Neutrophil (primary cell): Measurements from ENCODE around the gene USP48.

Experiments used
- H3K27ac ChIP-seq: fragments of 200-600 bp; sonication (generic); 2 replicates; pipeline ENCODE4 v1.5.1; 2016; ENCODE audit warnings: mild to moderate bottlenecking, moderate library complexity
- H3K27me3 ChIP-seq: fragments of 200-600 bp; sonication (generic); 2 replicates; pipeline ENCODE4 v1.6.0; 2016; ENCODE audit warnings: mild to moderate bottlenecking
- H3K36me3 ChIP-seq: fragments of 200-600 bp; sonication (generic); 2 replicates; pipeline ENCODE4 v1.5.1; 2017
- H3K4me1 ChIP-seq, 2 experiments: fragments of 200-600 bp in 1 of 2; sonication (generic) in 1 of 2; 1 replicate in 1 of 2; 2 replicates in 1 of 2; pipeline versions ENCODE4 v1.5.1 to v1.6.1; 2013 to 2016; ENCODE audit warnings: low read depth in 1 of 2, low read length in 1 of 2, mild to moderate bottlenecking in 1 of 2, moderate library complexity in 1 of 2; ENCODE audit not compliant: control insufficient read depth in 1 of 2, insufficient read depth in 1 of 2
- H3K4me3 ChIP-seq, 2 experiments: fragments of 200-600 bp in 1 of 2; sonication (generic) in 1 of 2; 1 replicate in 1 of 2; 2 replicates in 1 of 2; pipeline ENCODE4 v1.5.1; 2013 to 2016; ENCODE audit warnings: low read depth in 1 of 2, low read length in 1 of 2, mild to moderate bottlenecking in 1 of 2, moderate library complexity in 1 of 2
- H3K9me3 ChIP-seq: fragments of 200-600 bp; sonication (generic); 2 replicates; pipeline ENCODE4 v1.5.1; 2016
- CTCF ChIP-seq: fragments of 200-600 bp; sonication (generic); IDR thresholded peaks from 2 replicates; pipeline ENCODE4 v1.5.1; 2016; ENCODE audit warnings: antibody characterized with exemption

Gene USP48

DNA sequence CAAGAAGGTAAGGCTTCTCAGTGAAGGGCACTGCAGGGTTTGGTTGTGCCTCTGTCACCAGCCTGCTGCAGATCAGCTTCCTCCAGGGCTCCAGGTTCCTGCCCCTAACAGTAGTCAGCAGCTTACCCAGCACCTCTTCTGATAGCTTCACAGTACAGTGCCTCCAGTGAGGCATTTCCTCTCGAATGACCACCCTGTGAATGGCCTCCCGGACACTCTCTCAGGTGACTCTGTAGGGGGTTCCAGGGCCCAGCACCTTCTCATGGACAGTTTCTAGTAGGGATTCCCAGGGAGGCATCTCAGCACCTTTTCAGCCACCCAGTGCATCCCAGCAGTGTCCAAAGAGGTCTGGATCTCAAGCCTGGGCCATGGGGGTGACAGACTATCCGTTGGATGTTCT, 28.4 kb downstream of the USP48 start:
- Histone ChIP-seq H3K4me1 (no peaks in the 10 kb centered on the region), H3K9me3 (no peaks in the 10 kb centered on the region), H3K27ac (no peak overlapping the region), H3K4me3 (no peak overlapping the region), H3K27me3 (no peaks in the 10 kb centered on the region), H3K36me3 (peaks cover 57% of the 10 kb centered on the region)
- no peak for TF ChIP-seq CTCF

- peaks cover 77% of the 10 kb centered on the region for H3K36me3 ChIP-seq
- no peak for TF ChIP-seq CTCF
- H3K9me3 ChIP-seq = no peaks in the 10 kb centered on the region
- H3K4me1 ChIP-seq = no peaks in the 10 kb centered on the region
- H3K27ac ChIP-seq = no peak overlapping the region
- no peaks in the 10 kb centered on the region for H3K27me3 ChIP-seq
- no peak overlapping the region for H3K4me3 ChIP-seq
These were observed 30.8 kb downstream of the USP48 start for GRCh38 chr1:21752186-21752585.

DNA sequence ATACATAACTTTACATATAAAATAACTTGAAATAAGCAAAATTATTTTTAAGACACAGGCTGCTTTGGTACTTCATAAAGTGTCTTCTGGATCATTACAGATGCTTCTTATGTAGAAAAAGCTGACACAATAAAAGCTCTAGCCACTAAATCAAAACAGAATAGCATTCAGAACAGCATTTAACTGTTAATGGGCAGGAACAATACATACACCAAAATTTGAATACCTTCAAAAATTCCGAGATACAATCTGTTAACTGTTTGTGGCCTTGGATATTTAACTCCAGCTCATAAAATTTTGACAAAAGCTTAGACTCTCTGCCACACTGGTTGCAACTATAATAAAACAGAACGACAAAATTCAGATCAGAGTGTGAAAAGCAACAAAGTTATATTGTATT, 31.7 kb downstream of the USP48 start:
- no peaks in the 10 kb centered on the region for H3K9me3 ChIP-seq
- no peak overlapping the region for H3K4me3 ChIP-seq
- H3K27ac ChIP-seq = no peak overlapping the region
- H3K36me3 ChIP-seq = peaks cover 85% of the 10 kb centered on the region
- no peak for TF ChIP-seq CTCF
- no peaks in the 10 kb centered on the region for H3K4me1 ChIP-seq
- H3K27me3 ChIP-seq = no peaks in the 10 kb centered on the region

DNA sequence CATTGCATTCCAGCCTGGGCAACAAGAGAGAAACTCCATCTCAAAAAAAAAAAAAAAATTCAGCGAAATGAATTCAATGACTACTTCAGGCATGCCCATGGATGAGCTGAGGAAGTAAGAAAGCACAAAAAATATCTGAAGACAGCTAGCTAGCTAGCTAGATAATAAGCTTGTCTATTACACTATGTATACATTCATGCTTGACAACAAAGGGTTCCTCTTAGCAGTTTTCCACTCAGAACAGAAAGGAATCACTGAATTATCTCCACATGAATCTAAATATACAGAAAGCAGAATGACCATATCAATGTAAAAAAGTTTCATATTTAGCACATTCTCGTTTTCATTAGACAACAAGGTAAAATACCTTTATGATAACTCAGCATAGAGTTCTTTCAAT, 32.1 kb downstream of the USP48 start:
- Histone ChIP-seq H3K27ac (no peak overlapping the region), H3K9me3 (no peaks in the 10 kb centered on the region), H3K27me3 (no peaks in the 10 kb centered on the region), H3K4me3 (no peak overlapping the region), H3K36me3 (peaks cover 89% of the 10 kb centered on the region), H3K4me1 (no peaks in the 10 kb centered on the region)
- no peak for TF ChIP-seq CTCF

DNA sequence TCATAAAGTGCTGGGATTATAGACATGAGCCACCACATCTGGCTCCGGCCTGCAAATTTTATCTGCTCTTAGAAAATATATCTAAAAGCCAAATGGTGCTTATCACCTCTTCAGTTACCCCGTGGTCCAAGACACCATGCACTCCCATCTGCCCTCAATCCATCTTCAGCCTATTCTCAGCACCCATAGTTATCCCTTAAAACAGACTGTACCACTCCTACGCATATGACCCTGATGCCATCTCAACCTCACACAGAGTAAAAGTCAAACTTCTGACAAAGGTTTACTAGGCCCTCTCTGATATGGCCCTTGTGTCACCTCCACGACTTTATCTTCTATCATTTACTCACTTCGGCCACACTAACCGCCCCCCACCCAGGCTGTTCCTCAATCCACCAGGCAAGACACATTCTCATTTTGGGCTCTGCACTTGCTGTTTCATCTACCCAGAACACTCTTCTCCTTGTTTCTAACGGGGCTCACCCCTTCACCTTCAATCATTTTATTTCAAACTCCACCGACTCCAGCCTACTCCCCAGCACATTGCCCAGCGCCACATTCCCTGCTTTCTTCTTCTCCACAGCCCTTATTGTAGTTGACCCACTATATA, 33.0 kb downstream of the USP48 start:
- no peak overlapping the region for H3K27ac ChIP-seq
- no peak for TF ChIP-seq CTCF
- H3K4me1 ChIP-seq = no peaks in the 10 kb centered on the region
- no peaks in the 10 kb centered on the region for H3K9me3 ChIP-seq
- H3K4me3 ChIP-seq = no peak overlapping the region
- no peaks in the 10 kb centered on the region for H3K27me3 ChIP-seq
- peaks cover 89% of the 10 kb centered on the region for H3K36me3 ChIP-seq

- Histone ChIP-seq H3K27ac (no peak overlapping the region), H3K4me1 (no peaks in the 10 kb centered on the region), H3K4me3 (no peak overlapping the region), H3K9me3 (no peaks in the 10 kb centered on the region), H3K27me3 (no peaks in the 10 kb centered on the region), H3K36me3 (peaks cover 83% of the 10 kb centered on the region)
- TF ChIP-seq CTCF = no peak
These were observed 33.8 kb downstream of the USP48 start for GRCh38 chr1:21749109-21749508.
